GM21619 (cell line): ENCODE data around the gene IDH3G.
"Not testable (repeated sequence)": the region's sequence is repeated elsewhere in the genome, so short reads cannot be mapped to it uniquely, and the experiment has no call there.

Experiments used
- ATAC-seq: cut with Tn5 transposase; IDR thresholded peaks from one replicate; pipeline ENCODE4 v1.9.1; 2021; ENCODE audit not compliant: unreplicated experiment

The IDH3G gene

GRCh38 chrX:153763298-153763932, 30.8 kb downstream of the IDH3G start:
- ATAC-seq, result no peak

- ATAC-seq, result no peak
These were observed 31.5 kb downstream of the IDH3G start for GRCh38 chrX:153762626-153763173.

GRCh38 chrX:153761863-153762262, 32.3 kb downstream of the IDH3G start:
- no peak for ATAC-seq

GRCh38 chrX:153755136-153755535, 39.0 kb downstream of the IDH3G start:
- ATAC-seq, result no peak

GRCh38 chrX:153750127-153750774, 43.9 kb downstream of the IDH3G start:
- no peak for ATAC-seq

GRCh38 chrX:153749017-153749416, 45.2 kb downstream of the IDH3G start:
- ATAC-seq, result not testable (repeated sequence)

- ATAC-seq, result not testable (repeated sequence)
These were observed 47.2 kb downstream of the IDH3G start for GRCh38 chrX:153746991-153747390.

- ATAC-seq, result no peak
These were observed 47.8 kb downstream of the IDH3G start for GRCh38 chrX:153746359-153746758.

DNA sequence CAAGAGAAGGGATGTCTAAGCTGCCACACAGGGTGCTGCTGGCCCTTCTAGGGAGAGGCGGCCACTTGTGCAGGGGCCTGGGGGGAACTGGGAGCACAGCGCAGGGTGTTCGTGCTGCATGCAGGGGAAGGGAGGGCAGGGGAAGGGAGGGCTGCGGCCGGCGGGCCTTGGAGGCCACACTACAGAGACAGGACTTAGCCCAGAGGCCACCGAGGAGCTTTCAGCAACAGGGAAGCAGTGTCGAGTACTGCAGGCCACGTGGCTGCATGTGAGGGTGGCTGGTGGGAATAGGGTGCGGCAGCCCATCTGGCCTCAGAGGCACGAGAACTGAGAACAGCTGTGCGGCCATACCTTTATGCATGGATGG, 49.1 kb downstream of the IDH3G start:
- ATAC-seq, result not testable (repeated sequence)

DNA sequence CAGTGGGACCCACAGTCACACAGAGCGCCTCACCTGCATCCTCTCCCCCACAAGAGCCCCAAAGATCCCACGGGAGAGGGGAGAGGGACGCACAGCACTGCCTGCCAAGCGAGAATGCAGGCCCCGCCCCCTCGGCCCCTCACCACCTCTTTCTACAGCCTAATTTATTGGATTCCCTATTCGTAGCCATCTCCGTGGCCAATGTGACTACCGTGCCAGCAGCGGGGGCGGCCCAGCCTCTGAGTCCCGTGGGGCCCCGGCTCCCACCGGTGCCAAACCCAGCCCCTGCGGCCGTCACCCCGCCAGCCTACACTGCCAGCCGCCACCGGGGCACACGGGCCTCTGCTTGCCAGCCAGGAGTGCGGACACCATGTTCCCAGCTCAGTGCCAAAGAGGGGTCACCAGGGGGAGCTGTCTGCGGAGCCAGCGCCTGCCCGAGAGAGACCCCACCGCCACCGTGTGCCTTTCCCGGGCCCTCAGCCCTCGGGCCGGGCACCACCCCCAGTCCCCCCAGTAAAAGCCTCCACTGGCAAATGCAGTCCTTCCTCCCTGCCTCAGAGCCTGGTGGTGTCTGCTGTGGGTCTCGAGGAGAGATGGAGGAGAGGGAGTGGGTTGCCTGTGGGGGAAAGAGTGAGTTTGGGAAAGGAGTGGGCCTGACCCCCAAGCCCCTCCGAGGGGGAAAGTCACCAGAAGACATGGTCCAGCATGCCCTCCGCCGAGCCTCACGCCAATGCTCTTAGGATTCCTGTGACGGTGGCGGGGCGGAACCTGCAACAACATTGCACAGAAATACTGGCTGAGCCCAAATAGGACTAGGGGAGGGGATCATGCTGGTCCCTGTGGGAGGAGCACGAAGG, 49.7 kb downstream of the IDH3G start:
- no peak for ATAC-seq

DNA sequence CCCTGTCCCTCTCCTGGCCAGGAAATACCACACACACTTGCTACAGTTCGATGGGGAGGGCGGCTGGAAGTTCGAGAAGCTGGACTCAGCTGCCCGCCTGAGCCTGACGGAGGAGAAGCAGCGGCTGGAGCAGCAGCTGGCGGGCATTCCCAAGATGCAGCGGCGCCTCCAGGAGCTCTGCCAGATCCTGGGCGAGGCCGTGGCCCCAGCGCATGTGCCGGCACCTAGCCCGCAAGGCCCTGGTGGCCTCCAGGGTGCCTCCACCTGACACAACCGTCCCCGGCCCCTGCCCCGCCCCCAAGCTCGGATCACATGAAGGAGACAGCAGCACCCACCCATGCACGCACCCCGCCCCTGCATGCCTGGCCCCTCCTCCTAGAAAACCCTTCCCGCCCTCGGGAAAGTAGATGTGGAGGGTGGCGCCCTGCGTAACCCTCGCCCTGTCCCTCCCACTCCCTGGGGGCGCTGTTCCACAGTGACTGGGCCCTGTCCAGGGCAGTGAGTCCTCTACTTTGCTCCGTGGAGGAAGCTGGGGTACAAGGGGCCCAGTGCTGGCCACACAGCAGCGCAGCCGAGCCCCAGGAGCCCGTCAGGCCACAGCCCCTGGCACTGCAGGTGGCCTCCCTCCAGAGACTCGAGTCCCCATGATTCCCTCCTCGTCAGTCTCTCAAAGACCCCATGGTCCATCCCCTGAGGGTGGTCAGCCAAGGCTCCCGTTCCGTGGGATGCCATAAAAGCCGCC, 50.5 kb downstream of the IDH3G start:
- not testable (repeated sequence) for ATAC-seq

DNA sequence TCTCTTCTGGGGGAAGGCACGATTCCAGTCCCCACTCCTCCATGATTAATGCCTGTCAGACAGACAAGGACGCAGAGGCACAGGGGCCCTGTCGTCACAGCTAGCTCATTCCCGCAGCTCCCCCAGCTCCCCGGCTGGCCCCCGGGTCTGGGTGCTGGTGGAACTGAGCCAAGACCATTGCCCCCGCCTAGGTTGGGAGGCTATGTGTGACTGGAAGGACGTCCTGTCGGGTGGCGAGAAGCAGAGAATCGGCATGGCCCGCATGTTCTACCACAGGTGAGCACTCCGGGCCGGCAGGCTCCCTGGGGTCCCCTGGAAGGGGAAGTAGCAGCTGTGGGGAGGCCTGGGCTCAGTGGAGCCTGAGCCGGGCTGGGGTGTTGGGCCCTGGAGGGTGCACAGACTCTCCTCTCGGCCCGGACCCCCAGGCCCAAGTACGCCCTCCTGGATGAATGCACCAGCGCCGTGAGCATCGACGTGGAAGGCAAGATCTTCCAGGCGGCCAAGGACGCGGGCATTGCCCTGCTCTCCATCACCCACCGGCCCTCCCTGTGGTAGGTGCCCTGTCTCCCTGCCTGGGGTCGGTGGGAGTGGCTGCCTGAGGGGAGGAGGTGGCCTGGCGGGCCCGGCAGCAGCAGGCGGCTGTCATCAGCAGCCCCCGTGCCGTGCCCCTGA, 51.2 kb downstream of the IDH3G start:
- not testable (repeated sequence) for ATAC-seq

DNA sequence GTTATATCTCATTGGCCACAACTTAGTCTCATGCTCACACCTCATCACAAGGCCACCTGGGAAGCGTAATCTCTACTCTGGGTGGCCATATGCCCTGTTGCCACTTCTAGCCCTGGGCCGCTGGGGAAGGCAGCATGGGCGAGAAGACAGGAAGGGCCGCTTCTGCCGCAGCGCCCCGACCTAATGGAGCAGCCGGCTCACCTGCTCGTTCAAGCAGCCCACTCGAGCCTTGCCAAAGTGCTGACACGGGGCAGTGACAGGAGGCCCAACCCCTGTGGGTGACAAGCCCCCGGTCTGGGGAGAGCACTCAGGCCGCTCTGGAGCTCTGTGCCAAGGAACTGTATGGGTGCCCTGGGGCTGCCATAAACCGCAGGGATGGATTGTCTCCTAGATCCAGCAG, 52.1 kb downstream of the IDH3G start:
- not testable (repeated sequence) for ATAC-seq

- no peak for ATAC-seq
These were observed 52.7 kb downstream of the IDH3G start for GRCh38 chrX:153741446-153741845.

DNA sequence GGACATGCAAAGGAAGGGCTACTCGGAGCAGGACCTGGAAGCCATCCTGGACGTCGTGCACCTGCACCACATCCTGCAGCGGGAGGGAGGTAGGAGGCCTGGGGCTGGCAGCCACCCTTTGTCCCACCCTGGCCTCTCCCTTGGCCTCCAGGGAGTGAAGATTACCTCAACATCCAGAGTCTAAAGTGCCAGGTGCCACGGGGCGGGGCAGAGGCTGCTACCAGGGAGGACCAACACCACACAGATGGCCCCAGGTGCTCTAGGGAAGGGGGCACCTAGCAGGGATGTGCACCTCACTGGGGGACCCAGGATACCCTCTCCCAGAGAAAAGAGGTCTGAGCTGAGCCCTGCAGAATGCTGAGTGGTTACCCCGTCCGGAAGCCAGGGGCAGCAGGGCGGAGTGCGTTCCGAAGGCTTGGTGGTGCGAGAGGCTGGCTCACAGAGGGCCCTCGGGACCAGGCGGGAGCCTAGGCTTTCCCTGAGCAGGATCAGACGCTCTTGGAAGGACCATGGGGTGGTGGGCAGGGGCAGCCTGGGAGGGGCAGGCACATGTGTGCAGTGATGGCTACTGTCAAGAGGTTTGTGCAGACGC, 53.4 kb downstream of the IDH3G start:
- no peak for ATAC-seq

DNA sequence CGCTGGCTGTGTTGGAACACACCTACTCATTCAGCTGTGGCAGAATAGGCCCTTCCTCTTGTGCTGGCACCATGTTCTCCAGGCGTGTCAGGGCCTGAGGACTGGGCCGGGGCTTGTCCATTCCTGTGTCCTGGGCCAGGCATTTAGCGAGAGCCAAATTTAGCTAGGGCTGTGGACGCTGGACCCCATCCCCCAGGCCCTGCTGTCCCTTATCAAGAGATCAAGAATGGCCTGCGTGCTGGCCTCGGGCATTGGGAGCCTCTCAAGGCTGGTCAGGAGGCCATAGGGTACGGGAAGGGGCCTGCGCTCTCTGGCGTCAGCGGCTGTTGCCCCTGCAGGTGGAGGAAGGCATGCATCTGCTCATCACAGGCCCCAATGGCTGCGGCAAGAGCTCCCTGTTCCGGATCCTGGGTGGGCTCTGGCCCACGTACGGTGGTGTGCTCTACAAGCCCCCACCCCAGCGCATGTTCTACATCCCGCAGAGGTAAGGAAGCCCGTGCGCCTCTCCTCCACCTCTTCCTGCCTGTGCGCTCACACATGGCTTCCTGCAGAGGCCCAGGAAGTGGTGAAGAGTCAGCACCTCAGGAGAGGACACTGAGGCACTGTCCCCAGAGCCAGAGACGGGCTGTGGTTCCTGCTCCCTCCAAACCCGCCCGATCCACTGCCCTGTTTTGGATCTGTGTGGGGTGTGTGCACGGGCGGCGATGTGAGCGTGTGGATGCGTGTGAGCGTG, 54.3 kb downstream of the IDH3G start:
- ATAC-seq, result no peak

DNA sequence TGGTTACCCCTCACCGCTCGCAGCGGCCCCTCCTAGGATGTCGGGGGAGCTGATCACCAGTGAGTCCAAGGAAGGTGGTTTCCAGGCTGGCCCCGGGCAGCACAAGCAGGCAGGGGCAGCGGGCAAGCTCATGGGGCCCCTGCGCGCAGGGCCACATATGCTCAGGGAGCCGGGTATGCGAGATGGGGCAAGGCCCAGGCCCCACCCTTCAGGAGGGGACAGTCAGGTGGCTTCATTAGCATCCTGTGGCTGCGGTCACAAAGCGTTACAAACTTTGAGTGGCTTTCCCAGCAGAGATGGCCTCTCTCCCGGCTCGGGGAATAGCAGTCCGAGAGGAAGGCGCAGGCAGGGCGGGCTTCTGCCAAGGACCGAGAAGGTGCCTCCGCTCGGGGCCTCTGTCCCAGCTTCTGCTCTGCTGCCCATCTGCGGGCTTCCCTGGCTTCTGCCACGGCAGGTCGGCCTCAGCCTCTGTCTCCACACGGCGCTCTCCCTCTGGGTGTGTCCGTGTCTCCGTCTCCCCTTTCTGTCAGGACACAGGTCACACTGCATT, 56.0 kb downstream of the IDH3G start:
- no peak for ATAC-seq

DNA sequence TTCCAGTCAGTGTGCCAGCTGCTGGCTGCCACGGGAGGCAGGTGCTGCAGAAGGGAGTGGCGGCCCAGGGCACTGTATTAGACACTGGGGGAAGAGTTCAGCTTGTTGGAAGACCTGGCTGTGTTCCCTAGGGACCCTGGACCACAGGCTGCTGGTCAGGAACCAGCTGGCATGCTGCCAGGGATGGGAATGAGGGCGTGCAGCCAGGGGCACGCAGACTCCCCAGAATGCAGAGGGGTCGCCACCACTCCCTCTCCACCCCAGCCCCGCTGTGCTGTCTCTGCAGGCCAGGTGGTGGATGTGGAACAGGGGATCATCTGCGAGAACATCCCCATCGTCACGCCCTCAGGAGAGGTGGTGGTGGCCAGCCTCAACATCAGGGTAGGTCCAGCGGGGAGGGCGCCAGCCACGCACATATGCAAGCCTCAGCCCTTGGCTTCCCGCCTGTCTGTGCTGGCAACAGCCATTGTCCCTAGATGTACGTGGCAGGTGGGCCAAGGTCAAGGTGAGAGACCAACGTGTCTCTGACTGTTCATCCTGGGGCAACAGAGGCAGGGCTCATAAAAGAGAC, 57.2 kb downstream of the IDH3G start:
- ATAC-seq, result no peak
